B cell (primary cell): Measurements from ENCODE around the gene HENMT1. TPM values are rescaled to one million over a fixed set of nuclear protein-coding genes. Genes with fewer than 3 reads are reported as not detected.

ENCODE experiments used
- ATAC-seq: fragments of 200-7000 bp; cut with Tn5 transposase; one replicate; pipeline ENCODE4 v1.10.0; 2021; ENCODE audit warnings: low read depth, mild to moderate bottlenecking, moderate number of reproducible peaks, moderate library complexity
- CTCF ChIA-PET: fragments of 350-600 bp; sonication (Branson Sonifier 250); formaldehyde crosslinking; loops from one replicate; lab custom pipeline; 2021; ENCODE audit warnings: antibody characterized with exemption, inconsistent platforms; lab: Charles Lee
- POLR2A ChIA-PET: fragments of 350-600 bp; sonication (Branson Sonifier 250); formaldehyde crosslinking; loops from one replicate; lab custom pipeline; 2021; ENCODE audit warnings: antibody characterized with exemption; lab: Charles Lee
- DNase-seq: peaks from one replicate; pipeline ENCODE4 v3.0.0; 2013
- H2AFZ ChIP-seq: 2 replicates; pipeline ENCODE4 v1.6.1; 2012; ENCODE audit warnings: mild to moderate bottlenecking, low read depth, low read length; ENCODE audit not compliant: insufficient read depth, poor library complexity, severe bottlenecking
- H3K27ac ChIP-seq, 2 donors: 1 replicate in 1 of 2; 2 replicates in 1 of 2; pipeline ENCODE4 v1.5.1; 2012 to 2013; ENCODE audit warnings: low read length in 2 of 2, mild to moderate bottlenecking in 2 of 2, moderate library complexity in 1 of 2
- H3K27me3 ChIP-seq, 4 experiments: fragments of 200-600 bp in 1 of 4; sonication (generic) in 1 of 4; replicated peaks in 1 of 4; 1 replicate in 2 of 4; 2 replicates in 2 of 4; pipeline versions ENCODE4 v1.6.1 to v1.7.0; 2013 to 2016; ENCODE audit warnings: low read length in 3 of 4, mild to moderate bottlenecking in 2 of 4, mixed read lengths in 1 of 4, moderate library complexity in 1 of 4; ENCODE audit not compliant: insufficient read depth in 4 of 4, control insufficient read depth in 3 of 4; ENCODE audit errors: control extremely low read depth in 1 of 4
- H3K36me3 ChIP-seq, 2 experiments: replicated peaks in 1 of 2; 1 replicate in 1 of 2; 2 replicates in 1 of 2; pipeline versions ENCODE4 v1.6.1 to v1.7.1; 2013; ENCODE audit warnings: low read length in 1 of 2; ENCODE audit not compliant: insufficient read depth in 2 of 2, control insufficient read depth in 1 of 2; ENCODE audit errors: control extremely low read depth in 1 of 2, extremely low read depth in 1 of 2
- H3K4me1 ChIP-seq, 2 donors: fragments of 200-600 bp in 1 of 2; sonication (generic) in 1 of 2; 1 replicate in 1 of 2; 2 replicates in 1 of 2; pipeline versions ENCODE4 v1.5.1 to v1.6.1; 2013 to 2017; ENCODE audit warnings: low read length in 2 of 2; ENCODE audit not compliant: control insufficient read depth in 2 of 2, insufficient read depth in 2 of 2
- H3K4me2 ChIP-seq: replicated peaks from 2 replicates; pipeline ENCODE3; 2012; ENCODE audit warnings: mild to moderate bottlenecking, low read depth, low read length; ENCODE audit not compliant: poor library complexity, severe bottlenecking
- H3K4me3 ChIP-seq, 5 experiments: fragments of 200-600 bp in 1 of 5; sonication (generic) in 1 of 5; 1 replicate in 3 of 5; 2 replicates in 2 of 5; pipeline versions ENCODE4 v1.5.1 to v1.7.0; 2011 to 2016; ENCODE audit warnings: low read length in 4 of 5, mild to moderate bottlenecking in 4 of 5, low read depth in 2 of 5, control low read depth in 1 of 5, moderate library complexity in 1 of 5; ENCODE audit not compliant: insufficient read depth in 1 of 5; ENCODE audit errors: control extremely low read depth in 1 of 5, extremely low read depth in 1 of 5
- H3K79me2 ChIP-seq: fragments of 200-600 bp; sonication (generic); one replicate; pipeline ENCODE4 v1.6.0; 2016; ENCODE audit warnings: low read length; ENCODE audit not compliant: control insufficient read depth, insufficient read depth
- H3K9ac ChIP-seq: fragments of 200-600 bp; sonication (generic); 2 replicates; pipeline ENCODE4 v1.6.1; 2017; ENCODE audit warnings: mild to moderate bottlenecking, low read length, moderate library complexity
- H3K9me3 ChIP-seq, 3 donors: one replicate each; pipeline versions ENCODE4 v1.6.1 to v1.7.1; 2013; ENCODE audit warnings: low read length in 2 of 3; ENCODE audit not compliant: control insufficient read depth in 2 of 3, insufficient read depth in 1 of 3; ENCODE audit errors: control extremely low read depth in 1 of 3
- H4K20me1 ChIP-seq: 2 replicates; pipeline ENCODE4 v1.6.0; 2012; ENCODE audit warnings: mild to moderate bottlenecking, low read length; ENCODE audit not compliant: insufficient read depth, control insufficient read depth, poor library complexity, severe bottlenecking
- H3K27ac Mint-ChIP-seq: one replicate; pipeline ENCODE4 v1.8.0; 2021; ENCODE audit warnings: mixed read lengths
- H3K27me3 Mint-ChIP-seq: one replicate; pipeline ENCODE4 v1.8.0; 2021; ENCODE audit warnings: mixed read lengths
- H3K4me1 Mint-ChIP-seq: one replicate; pipeline ENCODE4 v1.8.0; 2021; ENCODE audit warnings: mixed read lengths
- H3K4me3 Mint-ChIP-seq: one replicate; pipeline ENCODE4 v1.8.0; 2021; ENCODE audit warnings: mixed read lengths
- H3K9me3 Mint-ChIP-seq: one replicate; pipeline ENCODE4 v1.8.0; 2022; ENCODE audit warnings: mixed read lengths; ENCODE audit not compliant: insufficient read depth
- CTCF ChIP-seq: fragments of 200-600 bp; IDR thresholded peaks from one replicate; pipeline ENCODE4 v1.8.0; 2022; ENCODE audit warnings: antibody characterized with exemption, mild to moderate bottlenecking
- EZH2 ChIP-seq: IDR thresholded peaks from 2 replicates; pipeline ENCODE4 v1.6.1; 2012; ENCODE audit warnings: borderline replicate concordance, low read depth, mild to moderate bottlenecking, moderate library complexity, low read length; ENCODE audit not compliant: insufficient read depth, poor library complexity, severe bottlenecking
- WGBS: methylation state at CpG from one replicate; pipeline ENCODE4 v1.1.5; 2013; ENCODE audit warnings: missing lambda C conversion rate; ENCODE audit not compliant: insufficient coverage; 5-methylcytosine and 5-hydroxymethylcytosine counted together
- intact Hi-C: fragments of 100-400 bp; cut with micrococcal nuclease; formaldehyde crosslinking; loops from one replicate; pipeline ENCODE4 v1.10.0; 2022
- polyA plus RNA-seq: library from polyadenylated mRNA; depleted of rRNA; stranded (reverse); fragments of >200 nt; gene quantifications from 2 replicates; pipeline ENCODE4 v1.2.3, GENCODE V29; 2012
- total RNA-seq, 2 donors: library from RNA; stranded (reverse); fragments of 120-200 nt in 1 of 2; gene quantifications; 1 replicate in 1 of 2; 2 replicates in 1 of 2; pipeline versions ENCODE4 v1.2.3 to v1.2.4, GENCODE V29; 2013 to 2022

Gene HENMT1
- total and polyA plus RNA-seq, 2 donors (not counting 1 experiment from before 2014, with no cell fraction given), result 4.2 to 6.4 TPM

DNA sequence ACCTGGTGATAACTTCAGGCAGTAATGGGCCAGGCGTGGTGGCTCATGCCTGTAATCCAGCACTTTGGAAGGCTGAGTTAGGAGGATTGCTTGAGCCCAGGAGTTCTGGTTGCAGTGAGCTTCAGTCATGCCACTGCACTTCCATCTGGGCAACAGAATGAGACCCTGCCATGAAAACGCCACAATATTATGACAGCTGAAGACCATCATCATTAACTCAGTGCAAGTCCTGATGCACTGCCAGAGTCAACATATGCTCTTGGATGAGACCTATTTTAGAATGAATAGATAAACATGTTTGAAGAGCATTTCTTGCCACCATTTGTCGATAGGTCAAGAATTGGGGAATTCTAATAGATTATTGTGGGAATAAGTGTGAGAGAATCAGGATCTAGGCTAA, 26.4 kb downstream of the HENMT1 start:
- Histone ChIP-seq H3K79me2 (no peaks in the 10 kb centered on the region), H3K9ac (no peak overlapping the region), H3K4me1 (no peaks in the 10 kb centered on the region), H3K27ac (no peak overlapping the region), H2AFZ (no peak overlapping the region), H3K36me3 (peaks cover 5 to 23% of the 10 kb centered on the region in 2 experiments), H3K9me3 (no peaks in the 10 kb centered on the region), H3K27me3 (no peaks in the 10 kb centered on the region), H4K20me1 (no peaks in the 10 kb centered on the region), H3K4me3 (no peak overlapping the region), H3K4me2 (no peak overlapping the region)
- H3K27ac Mint-ChIP-seq, result no peak overlapping the region
- ChIA-PET POLR2A (no interaction called here), CTCF (no interaction called here)
- ATAC-seq, result no peak
- no peaks in the 10 kb centered on the region for H3K9me3 Mint-ChIP-seq
- no peak for TF ChIP-seq EZH2
- intact Hi-C loops, result no loop called here
- no peaks in the 10 kb centered on the region for H3K4me1 Mint-ChIP-seq
- H3K27me3 Mint-ChIP-seq, result no peaks in the 10 kb centered on the region
- no peak overlapping the region for H3K4me3 Mint-ChIP-seq
- WGBS, result 100% methylated on average over 1 of the region's 3 CpGs
- DNase-seq, result no peak

GRCh38 chr1:108628665-108629064, 32.2 kb downstream of the HENMT1 start:
- no peaks in the 10 kb centered on the region for H3K9me3 Mint-ChIP-seq
- Histone ChIP-seq H3K4me1 (no peaks in the 10 kb centered on the region), H3K9ac (no peak overlapping the region), H4K20me1 (no peaks in the 10 kb centered on the region), H3K9me3 (no peaks in the 10 kb centered on the region), H3K27me3 (no peaks in the 10 kb centered on the region), H3K36me3 (peaks cover 13 to 37% of the 10 kb centered on the region in 2 experiments), H3K4me3 (no peak overlapping the region), H3K4me2 (no peak overlapping the region), H3K79me2 (no peaks in the 10 kb centered on the region), H3K27ac (no peak overlapping the region), H2AFZ (no peak overlapping the region)
- no peaks in the 10 kb centered on the region for H3K4me1 Mint-ChIP-seq
- no peak for DNase-seq
- no peak overlapping the region for H3K27ac Mint-ChIP-seq
- WGBS, result 100% methylated on average over 1 of the region's 2 CpGs
- ChIA-PET POLR2A (no interaction called here), CTCF (interaction anchor here (2.9 kb wide), 1 partner anchor 15 kb away, joined by 13 read pairs; no protein-coding TSS in a partner anchor)
- no peak for ATAC-seq
- TF ChIP-seq CTCF (no peak), EZH2 (no peak)
- no peaks in the 10 kb centered on the region for H3K27me3 Mint-ChIP-seq
- intact Hi-C loops, result no loop called here
- no peak overlapping the region for H3K4me3 Mint-ChIP-seq
